ENCODE measurements around the gene MAGEC3. TPM values are rescaled to one million over a fixed set of nuclear protein-coding genes. Genes with fewer than 3 reads are reported as not detected.
A peak's percentile ranks its signal among the peaks of the same experiment; 100 is the strongest.

Gene MAGEC3
- not detected for polyA plus RNA-seq (2013, experiment 1 of 2)
- polyA plus RNA-seq (2013, experiment 2 of 2) = 0.03 TPM

- no CpG with 5 or more reads among the region's 2 CpGs for WGBS, 2 donors (ENCODE audit: extremely low coverage in 2 of 2, insufficient read length in 2 of 2, insufficient replicate concordance in 1 of 2)
- no peak within 1 kb of the TSS for H4K91ac ChIP-seq (ENCODE audit: low read depth, low read length, poor library complexity)
- H3K4ac ChIP-seq (ENCODE audit: low read length) = no peak within 1 kb of the TSS
- no peak within 1 kb of the TSS for H2BK5ac ChIP-seq (ENCODE audit: low read length)
- no peak within 1 kb of the TSS for H2AFZ ChIP-seq (ENCODE audit: low read length)
- no peak within 1 kb of the TSS for H2BK12ac ChIP-seq (ENCODE audit: low read length)
- no peak within 1 kb of the TSS for H3K14ac ChIP-seq (ENCODE audit: low read length)
- H2AK5ac ChIP-seq (ENCODE audit: low read depth, low read length) = no peak within 1 kb of the TSS
- no peak within 1 kb of the TSS for H2BK120ac ChIP-seq (ENCODE audit: low read depth, low read length)
- H3K36me3 ChIP-seq (replicated peaks in 1 of 2; ENCODE audit: control insufficient read depth in 2 of 2, insufficient read depth in 2 of 2, low read length in 2 of 2) = no peaks in the 10 kb centered on the region
- H3K23ac ChIP-seq (ENCODE audit: low read depth, low read length, poor library complexity) = no peak within 1 kb of the TSS
- no peak within 1 kb of the TSS for H3K4me3 ChIP-seq (ENCODE audit: low read length in 2 of 2)
- H3K18ac ChIP-seq (ENCODE audit: low read length) = no peak within 1 kb of the TSS
- H3K4me1 ChIP-seq (ENCODE audit: control insufficient read depth in 2 of 2, insufficient read depth in 1 of 2, low read depth in 1 of 2, low read length in 2 of 2) = no peaks in the 10 kb centered on the region
- no peak for DNase-seq (ENCODE audit: low spot score)
- H2BK15ac ChIP-seq (ENCODE audit: low read length) = no peak within 1 kb of the TSS
- H3K27me3 ChIP-seq (ENCODE audit: control insufficient read depth in 3 of 3, insufficient read depth in 3 of 3, low read depth in 1 of 3, low read length in 3 of 3) = no peaks in the 10 kb centered on the region
- no peaks in the 10 kb centered on the region for H3K79me1 ChIP-seq (ENCODE audit: low read depth, low read length)
- H3K9ac ChIP-seq (ENCODE audit: low read depth, low read length, poor library complexity) = no peak within 1 kb of the TSS
- H3K27ac ChIP-seq (replicated peaks; ENCODE audit: low read length) = no peak within 1 kb of the TSS
- peaks cover 0 to 2% of the 10 kb centered on the region in 2 donors for H3K9me3 ChIP-seq (replicated peaks in 1 of 2; ENCODE audit: control insufficient read depth in 2 of 2, insufficient read depth in 1 of 2, low read depth in 1 of 2, low read length in 2 of 2)
- peak within 1 kb of the TSS; percentile 11 for H3K4me2 ChIP-seq (ENCODE audit: insufficient read depth, low read length, poor library complexity, severe bottlenecking)
- H4K8ac ChIP-seq (ENCODE audit: low read depth, low read length) = peak within 1 kb of the TSS; percentile 1
Measured at GRCh38 chrX:141838016-141838415, at the start of gene MAGEC3. MAGEC3 (plus strand) TSS chrX:141838316; CDS start chrX:141838316, 0 bp downstream.

GRCh38 chrX:141791856-141792255 lies 46.3 kb upstream of the MAGEC3 start:
- H3K27ac ChIP-seq (replicated peaks; ENCODE audit: low read length) = no peak overlapping the region
- WGBS, 2 donors (ENCODE audit: extremely low coverage in 2 of 2, insufficient read length in 2 of 2, insufficient replicate concordance in 1 of 2) = no CpG with 5 or more reads among the region's 2 CpGs
- H3K27me3 ChIP-seq (ENCODE audit: control insufficient read depth in 3 of 3, insufficient read depth in 3 of 3, low read depth in 1 of 3, low read length in 3 of 3) = no peaks in the 10 kb centered on the region
- H2BK120ac ChIP-seq (ENCODE audit: low read depth, low read length) = no peak overlapping the region
- H2AK5ac ChIP-seq (ENCODE audit: low read depth, low read length) = no peak overlapping the region
- no peak overlapping the region for H3K18ac ChIP-seq (ENCODE audit: low read length)
- H3K4ac ChIP-seq (ENCODE audit: low read length) = no peak overlapping the region
- no peak overlapping the region for H4K91ac ChIP-seq (ENCODE audit: low read depth, low read length, poor library complexity)
- no peak overlapping the region for H3K23ac ChIP-seq (ENCODE audit: low read depth, low read length, poor library complexity)
- no peak overlapping the region for H3K4me3 ChIP-seq (ENCODE audit: low read length in 2 of 2)
- H3K9ac ChIP-seq (ENCODE audit: low read depth, low read length, poor library complexity) = no peak overlapping the region
- no peaks in the 10 kb centered on the region for H3K4me1 ChIP-seq (ENCODE audit: control insufficient read depth in 2 of 2, insufficient read depth in 1 of 2, low read depth in 1 of 2, low read length in 2 of 2)
- H2BK15ac ChIP-seq (ENCODE audit: low read length) = no peak overlapping the region
- no peaks in the 10 kb centered on the region for H3K9me3 ChIP-seq (replicated peaks in 1 of 2; ENCODE audit: control insufficient read depth in 2 of 2, insufficient read depth in 1 of 2, low read depth in 1 of 2, low read length in 2 of 2)
- no peak overlapping the region for H2BK5ac ChIP-seq (ENCODE audit: low read length)
- no peaks in the 10 kb centered on the region for H3K79me1 ChIP-seq (ENCODE audit: low read depth, low read length)
- H3K4me2 ChIP-seq (ENCODE audit: insufficient read depth, low read length, poor library complexity, severe bottlenecking) = no peak overlapping the region
- DNase-seq (ENCODE audit: low spot score) = no peak
- H2BK12ac ChIP-seq (ENCODE audit: low read length) = no peak overlapping the region
- H2AFZ ChIP-seq (ENCODE audit: low read length) = no peak overlapping the region
- H3K14ac ChIP-seq (ENCODE audit: low read length) = no peak overlapping the region
- H4K8ac ChIP-seq (ENCODE audit: low read depth, low read length) = no peak overlapping the region
- H3K36me3 ChIP-seq (replicated peaks in 1 of 2; ENCODE audit: control insufficient read depth in 2 of 2, insufficient read depth in 2 of 2, low read length in 2 of 2) = no peaks in the 10 kb centered on the region

- H2AFZ ChIP-seq (ENCODE audit: low read length) = no peak overlapping the region
- H2BK12ac ChIP-seq (ENCODE audit: low read length) = no peak overlapping the region
- no peak overlapping the region for H4K91ac ChIP-seq (ENCODE audit: low read depth, low read length, poor library complexity)
- WGBS, 2 donors (ENCODE audit: extremely low coverage in 2 of 2, insufficient read length in 2 of 2, insufficient replicate concordance in 1 of 2) = no CpG with 5 or more reads among the region's 1 CpG
- H3K27me3 ChIP-seq (ENCODE audit: control insufficient read depth in 3 of 3, insufficient read depth in 3 of 3, low read depth in 1 of 3, low read length in 3 of 3) = no peaks in the 10 kb centered on the region
- H3K36me3 ChIP-seq (replicated peaks in 1 of 2; ENCODE audit: control insufficient read depth in 2 of 2, insufficient read depth in 2 of 2, low read length in 2 of 2) = no peaks in the 10 kb centered on the region
- H3K4me1 ChIP-seq (ENCODE audit: control insufficient read depth in 2 of 2, insufficient read depth in 1 of 2, low read depth in 1 of 2, low read length in 2 of 2) = no peaks in the 10 kb centered on the region
- no peak overlapping the region for H3K4me2 ChIP-seq (ENCODE audit: insufficient read depth, low read length, poor library complexity, severe bottlenecking)
- H2BK5ac ChIP-seq (ENCODE audit: low read length) = no peak overlapping the region
- no peaks in the 10 kb centered on the region for H3K9me3 ChIP-seq (replicated peaks in 1 of 2; ENCODE audit: control insufficient read depth in 2 of 2, insufficient read depth in 1 of 2, low read depth in 1 of 2, low read length in 2 of 2)
- DNase-seq (ENCODE audit: low spot score) = no peak
- no peak overlapping the region for H2BK15ac ChIP-seq (ENCODE audit: low read length)
- no peak overlapping the region for H3K14ac ChIP-seq (ENCODE audit: low read length)
- H3K23ac ChIP-seq (ENCODE audit: low read depth, low read length, poor library complexity) = no peak overlapping the region
- no peak overlapping the region for H3K4me3 ChIP-seq (ENCODE audit: low read length in 2 of 2)
- H3K18ac ChIP-seq (ENCODE audit: low read length) = no peak overlapping the region
- no peak overlapping the region for H4K8ac ChIP-seq (ENCODE audit: low read depth, low read length)
- H2BK120ac ChIP-seq (ENCODE audit: low read depth, low read length) = no peak overlapping the region
- no peaks in the 10 kb centered on the region for H3K79me1 ChIP-seq (ENCODE audit: low read depth, low read length)
- no peak overlapping the region for H3K27ac ChIP-seq (replicated peaks; ENCODE audit: low read length)
- H3K4ac ChIP-seq (ENCODE audit: low read length) = no peak overlapping the region
- H3K9ac ChIP-seq (ENCODE audit: low read depth, low read length, poor library complexity) = no peak overlapping the region
- H2AK5ac ChIP-seq (ENCODE audit: low read depth, low read length) = no peak overlapping the region
Measured at GRCh38 chrX:141811438-141811837, 26.7 kb upstream of the MAGEC3 start.

DNA sequence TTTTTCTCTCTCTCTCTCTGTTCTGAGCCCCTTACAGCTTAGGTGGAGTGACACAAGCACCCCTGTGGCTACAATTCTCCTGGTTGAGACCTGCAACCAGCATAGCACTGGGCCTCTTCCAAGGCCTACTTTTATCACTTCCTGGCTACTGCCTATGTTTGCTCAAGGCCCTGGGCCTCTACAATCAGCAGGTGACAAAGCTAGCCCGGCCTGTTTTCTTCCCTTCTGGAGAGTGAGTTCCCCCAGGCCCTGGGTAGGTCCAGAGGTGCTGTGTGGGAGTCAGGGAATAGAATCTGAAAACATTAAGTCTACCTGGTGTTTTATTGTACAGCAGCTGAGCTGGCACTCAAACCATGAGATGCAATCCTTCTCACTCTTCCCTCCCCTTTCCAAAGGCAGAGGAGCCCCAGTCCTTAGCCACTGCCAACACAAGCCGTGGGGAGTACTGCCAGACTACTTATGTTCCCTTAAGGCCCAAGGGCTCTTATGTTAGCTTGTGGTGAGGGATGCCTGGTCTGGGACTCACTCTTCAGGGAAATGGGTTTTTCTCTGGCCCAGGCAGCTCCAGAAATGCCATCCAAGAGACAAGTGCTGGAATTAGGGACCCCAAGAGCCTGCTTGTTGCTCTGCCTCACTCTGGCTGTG lies 23.8 kb upstream of the MAGEC3 start:
- no peak for DNase-seq (ENCODE audit: low spot score)
- Histone ChIP-seq H4K8ac (ENCODE audit: low read depth, low read length) (no peak overlapping the region), H3K9ac (ENCODE audit: low read depth, low read length, poor library complexity) (no peak overlapping the region), H3K4me3 (ENCODE audit: low read length in 2 of 2) (no peak overlapping the region), H2AFZ (ENCODE audit: low read length) (no peak overlapping the region), H3K9me3 (replicated peaks in 1 of 2; ENCODE audit: control insufficient read depth in 2 of 2, insufficient read depth in 1 of 2, low read depth in 1 of 2, low read length in 2 of 2) (no peaks in the 10 kb centered on the region), H3K79me1 (ENCODE audit: low read depth, low read length) (no peaks in the 10 kb centered on the region), H2BK120ac (ENCODE audit: low read depth, low read length) (no peak overlapping the region), H2BK12ac (ENCODE audit: low read length) (no peak overlapping the region), H3K4ac (ENCODE audit: low read length) (no peak overlapping the region), H2AK5ac (ENCODE audit: low read depth, low read length) (no peak overlapping the region), H3K27me3 (ENCODE audit: control insufficient read depth in 3 of 3, insufficient read depth in 3 of 3, low read depth in 1 of 3, low read length in 3 of 3) (no peaks in the 10 kb centered on the region), H3K23ac (ENCODE audit: low read depth, low read length, poor library complexity) (no peak overlapping the region), H3K27ac (replicated peaks; ENCODE audit: low read length) (no peak overlapping the region), H2BK15ac (ENCODE audit: low read length) (no peak overlapping the region), H3K36me3 (replicated peaks in 1 of 2; ENCODE audit: control insufficient read depth in 2 of 2, insufficient read depth in 2 of 2, low read length in 2 of 2) (no peaks in the 10 kb centered on the region), H2BK5ac (ENCODE audit: low read length) (no peak overlapping the region), H3K4me1 (ENCODE audit: control insufficient read depth in 2 of 2, insufficient read depth in 1 of 2, low read depth in 1 of 2, low read length in 2 of 2) (no peaks in the 10 kb centered on the region), H3K4me2 (ENCODE audit: insufficient read depth, low read length, poor library complexity, severe bottlenecking) (no peak overlapping the region), H3K14ac (ENCODE audit: low read length) (no peak overlapping the region), H4K91ac (ENCODE audit: low read depth, low read length, poor library complexity) (no peak overlapping the region), H3K18ac (ENCODE audit: low read length) (no peak overlapping the region)
- no CpG with 5 or more reads among the region's 2 CpGs for WGBS, 2 donors (ENCODE audit: extremely low coverage in 2 of 2, insufficient read length in 2 of 2, insufficient replicate concordance in 1 of 2)
